Osteoblast (primary cell): Measurements from ENCODE around the gene SYCN. TPM values are rescaled to one million over a fixed set of nuclear protein-coding genes. Genes with fewer than 3 reads are reported as not detected.
A peak's percentile ranks its signal among the peaks of the same experiment; 100 is the strongest.

Experiments
- DNase-seq: peaks from one replicate; pipeline ENCODE4 v3.0.0; 2011; ENCODE audit warnings: low spot score, mixed read lengths; ENCODE audit not compliant: insufficient read length; ENCODE audit errors: missing footprints
- H2AFZ ChIP-seq: 2 replicates; pipeline ENCODE4 v1.6.0; 2011; ENCODE audit warnings: mild to moderate bottlenecking, low read length
- H3K27ac ChIP-seq: 2 replicates; pipeline ENCODE4 v1.5.1; 2011; ENCODE audit warnings: mild to moderate bottlenecking, low read depth, low read length, moderate library complexity
- H3K27me3 ChIP-seq: 2 replicates; pipeline ENCODE4 v1.6.0; 2012; ENCODE audit warnings: mild to moderate bottlenecking, control low read depth, inconsistent platforms, low read length, moderate library complexity; ENCODE audit not compliant: insufficient read depth
- H3K36me3 ChIP-seq: 2 replicates; pipeline ENCODE4 v1.5.1; 2011; ENCODE audit warnings: mild to moderate bottlenecking, low read length, control low read depth, moderate library complexity; ENCODE audit not compliant: insufficient read depth
- H3K4me1 ChIP-seq: 2 replicates; pipeline ENCODE4 v1.5.1; 2011; ENCODE audit warnings: mild to moderate bottlenecking, low read length, control low read depth, moderate library complexity; ENCODE audit not compliant: insufficient read depth
- H3K4me2 ChIP-seq: 2 replicates; pipeline ENCODE4 v1.6.0; 2011; ENCODE audit warnings: mild to moderate bottlenecking, low read length; ENCODE audit not compliant: insufficient read depth
- H3K4me3 ChIP-seq: fragments of 200-600 bp; sonication (generic); 3 replicates; pipeline ENCODE4 v1.5.1; 2012; ENCODE audit warnings: mild to moderate bottlenecking, low read length, inconsistent platforms; ENCODE audit not compliant: insufficient read depth
- H3K79me2 ChIP-seq: 2 replicates; pipeline ENCODE4 v1.6.0; 2012; ENCODE audit warnings: mild to moderate bottlenecking, low read length, control low read depth, inconsistent platforms; ENCODE audit not compliant: insufficient read depth
- H3K9me3 ChIP-seq: 2 replicates; pipeline ENCODE4 v1.5.1; 2011; ENCODE audit warnings: low read depth, low read length, control low read depth
- H4K20me1 ChIP-seq: 2 replicates; pipeline ENCODE4 v1.6.0; 2012; ENCODE audit warnings: mild to moderate bottlenecking, low read length, control low read depth; ENCODE audit not compliant: insufficient read depth
- CTCF ChIP-seq: IDR thresholded peaks from 2 replicates; pipeline ENCODE4 v1.5.1; 2011; ENCODE audit warnings: mild to moderate bottlenecking, low read depth, low read length, moderate library complexity; ENCODE audit errors: extremely low read depth
- total RNA-seq: library from RNA; depleted of rRNA; stranded (reverse); fragments of >200 nt; gene quantifications from 2 replicates; pipeline ENCODE4 v1.2.3, GENCODE V29; 2012

SYCN gene
- total RNA-seq, 1 donor: not detected

- Histone ChIP-seq H2AFZ (no peak overlapping the region), H3K36me3 (peaks cover 21% of the 10 kb centered on the region), H3K4me3 (no peak overlapping the region), H3K9me3 (no peaks in the 10 kb centered on the region), H3K79me2 (no peaks in the 10 kb centered on the region), H3K27me3 (no peaks in the 10 kb centered on the region), H3K27ac (no peak overlapping the region), H3K4me2 (no peak overlapping the region), H4K20me1 (peaks cover 8% of the 10 kb centered on the region), H3K4me1 (no peaks in the 10 kb centered on the region)
- TF ChIP-seq CTCF: no peak
- DNase-seq: peak; percentile 50
These were observed 28.5 kb downstream of the SYCN start for GRCh38 chr19:39175564-39175963.

- peak; percentile 84 for DNase-seq
- no peaks in the 10 kb centered on the region for H3K79me2 ChIP-seq
- peaks cover 23% of the 10 kb centered on the region for H3K36me3 ChIP-seq
- H3K4me2 ChIP-seq: no peak overlapping the region
- no peak overlapping the region for H3K4me3 ChIP-seq
- no peak for TF ChIP-seq CTCF
- peaks cover 8% of the 10 kb centered on the region for H4K20me1 ChIP-seq
- no peak overlapping the region for H2AFZ ChIP-seq
- H3K9me3 ChIP-seq: no peaks in the 10 kb centered on the region
- H3K27ac ChIP-seq: no peak overlapping the region
- H3K4me1 ChIP-seq: no peaks in the 10 kb centered on the region
- H3K27me3 ChIP-seq: no peaks in the 10 kb centered on the region
These were observed 29.2 kb downstream of the SYCN start for GRCh38 chr19:39174558-39175544.

- H2AFZ ChIP-seq: no peak overlapping the region
- H3K79me2 ChIP-seq: no peaks in the 10 kb centered on the region
- peaks cover 8% of the 10 kb centered on the region for H4K20me1 ChIP-seq
- TF ChIP-seq CTCF: no peak
- H3K27ac ChIP-seq: no peak overlapping the region
- no peak overlapping the region for H3K4me2 ChIP-seq
- DNase-seq: peak; percentile 69
- H3K36me3 ChIP-seq: peaks cover 19% of the 10 kb centered on the region
- no peak overlapping the region for H3K4me3 ChIP-seq
- no peaks in the 10 kb centered on the region for H3K9me3 ChIP-seq
- H3K27me3 ChIP-seq: no peaks in the 10 kb centered on the region
- H3K4me1 ChIP-seq: no peaks in the 10 kb centered on the region
These were observed 29.9 kb downstream of the SYCN start for GRCh38 chr19:39174142-39174541.

- H3K27ac ChIP-seq: no peak overlapping the region
- peaks cover 12% of the 10 kb centered on the region for H4K20me1 ChIP-seq
- H3K36me3 ChIP-seq: peaks cover 19% of the 10 kb centered on the region
- no peaks in the 10 kb centered on the region for H3K4me1 ChIP-seq
- no peak overlapping the region for H3K4me2 ChIP-seq
- no peaks in the 10 kb centered on the region for H3K9me3 ChIP-seq
- no peak overlapping the region for H3K4me3 ChIP-seq
- H2AFZ ChIP-seq: no peak overlapping the region
- peaks cover 1% of the 10 kb centered on the region for H3K79me2 ChIP-seq
- H3K27me3 ChIP-seq: no peaks in the 10 kb centered on the region
- no peak for TF ChIP-seq CTCF
- DNase-seq: peak; percentile 53
These were observed 30.5 kb downstream of the SYCN start for GRCh38 chr19:39173502-39173991.
